Right lobe of liver (tissue), 4 donors: ENCODE results near the gene CCNI2.

Experiments
- CTCF ChIP-seq, 4 donors: fragments of 200-600 bp in 3 of 4; fragments of 450-650 bp in 1 of 4; IDR thresholded peaks; one replicate each; pipeline versions ENCODE4 v1.5.1 to v1.8.0; 2016 to 2022; ENCODE audit warnings: antibody characterized with exemption in 4 of 4, mild to moderate bottlenecking in 2 of 4
- POLR2A ChIP-seq: fragments of 450-650 bp; IDR thresholded peaks from one replicate; pipeline ENCODE4 v1.6.1; 2017; ENCODE audit warnings: antibody characterized with exemption, mild to moderate bottlenecking
- donor health status: DM: no; HTN: no; CAD: no.
- donor health status: DM: no; HTN: no; CAD: no.
- donor health status: DM: no; HTN: yes; CAD: no.

- no peak for TF ChIP-seq CTCF (IDR thresholded peaks at IDR 0.05)
- no peak for TF ChIP-seq POLR2A
These were observed 43.1 kb downstream of the CCNI2 start for GRCh38 chr5:132790201-132790865.
